HepG2 (cell line): ENCODE measurements around the gene ZNF445. TPM values are rescaled to one million over a fixed set of nuclear protein-coding genes. Genes with fewer than 3 reads are reported as not detected.
A peak's percentile ranks its signal among the peaks of the same experiment; 100 is the strongest.

Source experiments
- ATAC-seq: fragments of 200-7000 bp; cut with Tn5 transposase; 3 replicates; pipeline ENCODE4 v1.9.1; 2020; ENCODE audit warnings: mild to moderate bottlenecking, moderate library complexity
- BruUV-seq: library from RNA; stranded (reverse); fragments of 400-500 nt; replicated peaks from 2 replicates; lab custom pipeline; 2021; lab: Mats Ljungman, UMichigan
- CTCF ChIA-PET: fragments of 300-600 bp; formaldehyde crosslinking; extraction: SDS; loops from one replicate; lab custom pipeline; 2021; ENCODE audit warnings: low total read pairs, inconsistent platforms, low intra/inter-chr PET ratio; lab: Yijun Ruan, JAX
- POLR2A ChIA-PET: fragments of 350-600 bp; sonication (Branson Sonifier 250); formaldehyde crosslinking; loops from one replicate; lab custom pipeline; 2020; ENCODE audit warnings: antibody characterized with exemption, inconsistent platforms; lab: Yijun Ruan, JAX
- DNase-seq: peaks from one replicate; pipeline ENCODE4 v3.0.0-alpha.2; 2015; ENCODE audit warnings: low spot score
- FAIRE-seq: peaks from 3 replicates; lab custom pipeline; 2011; peaks lifted over from hg19 to GRCh38; lab: Jason Lieb, UNC
- H2AFZ ChIP-seq: one replicate; pipeline ENCODE4 v1.6.1; 2011; ENCODE audit warnings: low read length, inconsistent platforms
- H3K27ac ChIP-seq: fragments of 300-600 bp; 3 replicates; pipeline ENCODE4 v1.8.0; 2011; ENCODE audit warnings: mixed run types, mild to moderate bottlenecking, mixed read lengths, low read length, inconsistent platforms; ENCODE audit not compliant: insufficient read depth; ENCODE audit errors: extremely low read length
- H3K27me3 ChIP-seq, 2 experiments: fragments of 200-600 bp in 1 of 2; 2 replicates in 1 of 2; 3 replicates in 1 of 2; pipeline versions ENCODE4 v1.6.0 to v1.8.0; 2011; ENCODE audit warnings: low read length in 2 of 2, mild to moderate bottlenecking in 2 of 2, moderate library complexity in 2 of 2, inconsistent platforms in 1 of 2; ENCODE audit not compliant: insufficient read depth in 2 of 2, control insufficient read depth in 1 of 2
- H3K36me3 ChIP-seq, 2 experiments: fragments of 200-600 bp in 1 of 2; replicated peaks in 1 of 2; 2 replicates in 1 of 2; 3 replicates in 1 of 2; pipeline versions ENCODE4 v1.5.1 to v1.8.0; 2011; ENCODE audit warnings: low read length in 2 of 2, inconsistent platforms in 1 of 2; ENCODE audit not compliant: insufficient read depth in 2 of 2, control insufficient read depth in 1 of 2
- H3K4me1 ChIP-seq: 2 replicates; pipeline ENCODE4 v1.5.1; 2012; ENCODE audit warnings: low read length, inconsistent platforms; ENCODE audit not compliant: insufficient read depth
- H3K4me2 ChIP-seq: 2 replicates; pipeline ENCODE4 v1.6.0; 2011; ENCODE audit warnings: low read depth, low read length, inconsistent platforms
- H3K4me3 ChIP-seq, 3 experiments: fragments of 200-600 bp in 1 of 3; sonication (generic), shearing (Covaris generic) in 1 of 3; replicated peaks in 1 of 3; 2 replicates each; pipeline ENCODE4 v1.5.1; 2011 to 2016; ENCODE audit warnings: low read length in 3 of 3, inconsistent platforms in 2 of 3, low read depth in 2 of 3, mild to moderate bottlenecking in 2 of 3, control low read depth in 1 of 3, mixed read lengths in 1 of 3; ENCODE audit not compliant: insufficient read depth in 1 of 3
- H3K79me2 ChIP-seq: one replicate; pipeline ENCODE4 v1.6.1; 2011; ENCODE audit warnings: low read length, inconsistent platforms; ENCODE audit not compliant: insufficient read depth
- H3K9ac ChIP-seq: 2 replicates; pipeline ENCODE4 v1.6.0; 2011; ENCODE audit warnings: mild to moderate bottlenecking, low read depth, low read length, inconsistent platforms; ENCODE audit not compliant: insufficient read depth
- H3K9me3 ChIP-seq: 2 replicates; pipeline ENCODE4 v1.5.1; 2012; ENCODE audit warnings: mild to moderate bottlenecking, low read length
- H4K20me1 ChIP-seq: 2 replicates; pipeline ENCODE4 v1.6.0; 2011; ENCODE audit warnings: inconsistent platforms, mild to moderate bottlenecking, low read length, moderate library complexity; ENCODE audit not compliant: insufficient read depth
- ATAD3A ChIP-seq: sonication (generic); formaldehyde crosslinking; IDR thresholded peaks from 2 replicates; pipeline ENCODE4 v1.4.0; 2020; ENCODE audit warnings: missing genetic modification reagents
- FOXC1 ChIP-seq: sonication (generic); formaldehyde crosslinking; IDR thresholded peaks from 2 replicates; pipeline ENCODE4 v1.8.0; 2022; ENCODE audit warnings: mild to moderate bottlenecking, missing genetic modification reagents, borderline replicate concordance
- MEF2D ChIP-seq: sonication (generic); formaldehyde crosslinking; IDR thresholded peaks from 2 replicates; pipeline ENCODE4 v1.5.1; 2020; ENCODE audit warnings: mild to moderate bottlenecking, missing genetic modification reagents
- ZNF816 ChIP-seq: sonication (generic); formaldehyde crosslinking; IDR thresholded peaks from 2 replicates; pipeline ENCODE4 v1.8.0; 2022; ENCODE audit warnings: missing genetic modification reagents, mild to moderate bottlenecking, borderline replicate concordance
- ZSCAN29 ChIP-seq: sonication (generic); formaldehyde crosslinking; conservative IDR thresholded peaks from 2 replicates; pipeline ENCODE4 v1.4.0; 2020; ENCODE audit warnings: mild to moderate bottlenecking, missing genetic modification reagents
- WGBS: methylation state at CpG from one replicate; pipeline ENCODE4 v1.1.6; 2017; ENCODE audit warnings: low lambda C conversion rate; 5-methylcytosine and 5-hydroxymethylcytosine counted together
- in situ Hi-C: cut with HindIII; loops from 2 replicates; pipeline ENCODE4 v1.10.0; 2017; ENCODE audit warnings: low pct_unique_long_range_greater_than_20kb; ENCODE audit not compliant: extremely low pct_ligation_motif_present
- intact Hi-C: fragments of 100-400 bp; cut with micrococcal nuclease; formaldehyde crosslinking; loops from one replicate; pipeline ENCODE4 v1.10.0; 2022; ENCODE audit not compliant: unreplicated experiment
- polyA plus RNA-seq, 8 experiments: library from polyadenylated mRNA; depleted of rRNA in 3 of 8; stranded (reverse) in 7 of 8; unstranded in 1 of 8; fragments of >200 nt; fragmentation: Illumina TruSeq in 4 of 8; extraction: Trizol in 4 of 8; gene quantifications; 2 replicates each; pipeline versions ENCODE4 v1.2.1 to v1.2.3, GENCODE V29; 2011 to 2016; ENCODE audit warnings: low read depth in 4 of 8, missing spikeins in 1 of 8, mixed read lengths in 1 of 8; ENCODE audit not compliant: insufficient read depth in 1 of 8
- total RNA-seq, 5 experiments: library from RNA; depleted of rRNA; stranded (reverse); fragments of >200 nt; fragmentation: Illumina TruSeq; extraction: Trizol; gene quantifications; 2 replicates each; pipeline ENCODE4 v1.2.3, GENCODE V29; 2016; ENCODE audit warnings: low read depth in 1 of 5
- TF ChIP-seq, protein P1 (sequence below), 2 experiments: sonication (generic) in 1 of 2; formaldehyde crosslinking in 1 of 2; IDR thresholded peaks; 2 replicates each; pipeline versions ENCODE4 v1.4.0 to v1.6.1; 2018 to 2020; ENCODE audit warnings: missing genetic modification reagents in 2 of 2, borderline replicate concordance in 1 of 2, low read depth in 1 of 2, mild to moderate bottlenecking in 1 of 2, missing biosample characterization in 1 of 2

The ZNF445 gene
- total and polyA plus RNA-seq, 2 of the 13 experiments (the other 11 are each of a cell fraction or from before 2014, with no cell fraction given), result 4.4 to 10.3 TPM

GRCh38 chr3:44420676-44421075 is 56.8 kb downstream of the ZNF445 start:
- 60% methylated on average over 1 of the region's 1 CpG for WGBS
- no peak; the same call in 2 of the 3 replicates for ATAC-seq
- H2AFZ ChIP-seq, result no peak overlapping the region
- no peak overlapping the region for H3K4me3 ChIP-seq
- H3K9ac ChIP-seq, result no peak overlapping the region
- CTCF ChIA-PET, result no interaction called here
- H3K27ac ChIP-seq, result no peak overlapping the region
- intact Hi-C loops (no loop called here), in situ Hi-C loops (no loop called here)
- H3K27me3 ChIP-seq, result peaks cover 0 to 5% of the 10 kb centered on the region in 2 experiments; a peak in 2 of 5 replicates
- TF ChIP-seq, protein P1, sequence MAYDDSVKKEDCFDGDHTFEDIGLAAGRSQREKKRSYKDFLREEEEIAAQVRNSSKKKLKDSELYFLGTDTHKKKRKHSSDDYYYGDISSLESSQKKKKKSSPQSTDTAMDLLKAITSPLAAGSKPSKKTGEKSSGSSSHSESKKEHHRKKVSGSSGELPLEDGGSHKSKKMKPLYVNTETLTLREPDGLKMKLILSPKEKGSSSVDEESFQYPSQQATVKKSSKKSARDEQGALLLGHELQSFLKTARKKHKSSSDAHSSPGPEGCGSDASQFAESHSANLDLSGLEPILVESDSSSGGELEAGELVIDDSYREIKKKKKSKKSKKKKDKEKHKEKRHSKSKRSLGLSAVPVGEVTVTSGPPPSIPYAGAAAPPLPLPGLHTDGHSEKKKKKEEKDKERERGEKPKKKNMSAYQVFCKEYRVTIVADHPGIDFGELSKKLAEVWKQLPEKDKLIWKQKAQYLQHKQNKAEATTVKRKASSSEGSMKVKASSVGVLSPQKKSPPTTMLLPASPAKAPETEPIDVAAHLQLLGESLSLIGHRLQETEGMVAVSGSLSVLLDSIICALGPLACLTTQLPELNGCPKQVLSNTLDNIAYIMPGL (CRISPR knock-in tag; IDR thresholded peaks at IDR 0.05; ENCODE audit: borderline replicate concordance in 1 of 2, low read depth in 1 of 2), result no peak
- TF ChIP-seq FOXC1 (CRISPR knock-in tag), result no peak
- no peak for TF ChIP-seq ATAD3A (CRISPR knock-in tag)
- no peak for TF ChIP-seq ZSCAN29 (CRISPR knock-in tag)
- no peak for TF ChIP-seq MEF2D (CRISPR knock-in tag)
- no peak for TF ChIP-seq ZNF816
- peak overlapping the region; percentile 58; the same call in 1 of the 2 replicates for H3K4me2 ChIP-seq
- DNase-seq, result no peak
- no peaks in the 10 kb centered on the region for H4K20me1 ChIP-seq
- no peaks in the 10 kb centered on the region for H3K79me2 ChIP-seq
- peaks cover 30% of the 10 kb centered on the region for H3K4me1 ChIP-seq
- no TSS peak for BruUV-seq
- no peaks in the 10 kb centered on the region for H3K9me3 ChIP-seq
- H3K36me3 ChIP-seq, result no peaks in the 10 kb centered on the region
- POLR2A ChIA-PET, result interaction anchor here (1.0 to 1.8 kb wide), 2 partner anchors 18 to 82 kb away, joined by 3 to 8 read pairs; partner anchors contain the start of gene TCAIM
- no peak for FAIRE-seq
